ENCODE measurements around the gene NAV3.

NAV3 gene

DNA sequence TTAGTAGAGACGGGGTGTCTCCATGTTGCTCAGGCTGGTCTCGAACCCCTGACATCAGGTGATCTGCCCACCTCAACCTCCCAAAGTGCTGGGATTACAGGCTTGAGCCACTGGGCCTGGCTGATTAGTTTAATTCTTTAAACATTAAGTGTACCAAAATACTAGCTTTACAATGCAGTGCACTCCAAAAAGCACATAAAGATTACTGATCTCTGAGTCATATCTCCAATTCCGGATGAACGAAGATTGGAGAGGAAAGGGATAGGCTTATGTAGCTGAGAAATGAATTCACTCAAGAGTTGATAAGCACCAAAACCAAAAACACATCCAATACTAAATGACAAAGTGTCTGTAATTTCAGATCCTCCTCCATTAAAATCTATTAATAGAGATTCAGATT, 15.1 kb downstream of the NAV3 start:
- Histone ChIP-seq H3K27ac (no peak overlapping the region), H3K36me3 (no peaks in the 10 kb centered on the region), H3K4me3 (ENCODE audit: low read depth, low read length) (no peak overlapping the region), H3K27me3 (ENCODE audit: insufficient read depth, low read depth, severe bottlenecking) (no peaks in the 10 kb centered on the region), H3K9me3 (ENCODE audit: severe bottlenecking) (no peaks in the 10 kb centered on the region)
- DNase-seq: no peak
- TF ChIP-seq, protein P1, sequence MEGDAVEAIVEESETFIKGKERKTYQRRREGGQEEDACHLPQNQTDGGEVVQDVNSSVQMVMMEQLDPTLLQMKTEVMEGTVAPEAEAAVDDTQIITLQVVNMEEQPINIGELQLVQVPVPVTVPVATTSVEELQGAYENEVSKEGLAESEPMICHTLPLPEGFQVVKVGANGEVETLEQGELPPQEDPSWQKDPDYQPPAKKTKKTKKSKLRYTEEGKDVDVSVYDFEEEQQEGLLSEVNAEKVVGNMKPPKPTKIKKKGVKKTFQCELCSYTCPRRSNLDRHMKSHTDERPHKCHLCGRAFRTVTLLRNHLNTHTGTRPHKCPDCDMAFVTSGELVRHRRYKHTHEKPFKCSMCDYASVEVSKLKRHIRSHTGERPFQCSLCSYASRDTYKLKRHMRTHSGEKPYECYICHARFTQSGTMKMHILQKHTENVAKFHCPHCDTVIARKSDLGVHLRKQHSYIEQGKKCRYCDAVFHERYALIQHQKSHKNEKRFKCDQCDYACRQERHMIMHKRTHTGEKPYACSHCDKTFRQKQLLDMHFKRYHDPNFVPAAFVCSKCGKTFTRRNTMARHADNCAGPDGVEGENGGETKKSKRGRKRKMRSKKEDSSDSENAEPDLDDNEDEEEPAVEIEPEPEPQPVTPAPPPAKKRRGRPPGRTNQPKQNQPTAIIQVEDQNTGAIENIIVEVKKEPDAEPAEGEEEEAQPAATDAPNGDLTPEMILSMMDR (IDR thresholded peaks at IDR 0.05; ENCODE audit: low read depth, low read length): no peak

DNA sequence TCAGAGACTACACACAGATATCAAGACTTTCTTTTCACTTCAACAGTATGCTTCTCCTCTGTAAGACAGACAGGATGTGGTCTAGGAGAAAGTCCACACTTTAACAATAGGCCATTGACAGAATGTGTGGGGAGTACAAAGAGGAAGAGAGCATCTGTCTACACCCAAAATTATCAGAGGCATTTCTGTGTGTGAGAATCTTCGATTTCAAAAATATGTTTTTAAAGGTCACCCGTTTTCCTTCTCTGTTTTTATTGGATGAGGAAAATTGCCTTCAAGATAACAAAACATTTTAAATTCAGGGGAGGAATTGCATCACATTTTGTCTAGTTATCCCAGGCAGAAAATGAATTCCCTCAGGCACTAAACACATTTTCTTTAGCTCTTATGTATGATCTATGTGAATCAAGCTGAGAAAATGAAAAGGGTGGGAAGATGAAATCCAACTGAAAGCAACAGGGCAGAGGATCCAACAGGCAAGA, 16.4 kb downstream of the NAV3 start:
- H3K27ac ChIP-seq: no peak overlapping the region
- no peaks in the 10 kb centered on the region for H3K27me3 ChIP-seq (ENCODE audit: insufficient read depth, low read depth, severe bottlenecking)
- no peak overlapping the region for H3K4me3 ChIP-seq (ENCODE audit: low read depth, low read length)
- no peak for DNase-seq
- no peaks in the 10 kb centered on the region for H3K36me3 ChIP-seq
- no peaks in the 10 kb centered on the region for H3K9me3 ChIP-seq (ENCODE audit: severe bottlenecking)
- TF ChIP-seq, protein P1 (IDR thresholded peaks at IDR 0.05; ENCODE audit: low read depth, low read length): no peak

DNA sequence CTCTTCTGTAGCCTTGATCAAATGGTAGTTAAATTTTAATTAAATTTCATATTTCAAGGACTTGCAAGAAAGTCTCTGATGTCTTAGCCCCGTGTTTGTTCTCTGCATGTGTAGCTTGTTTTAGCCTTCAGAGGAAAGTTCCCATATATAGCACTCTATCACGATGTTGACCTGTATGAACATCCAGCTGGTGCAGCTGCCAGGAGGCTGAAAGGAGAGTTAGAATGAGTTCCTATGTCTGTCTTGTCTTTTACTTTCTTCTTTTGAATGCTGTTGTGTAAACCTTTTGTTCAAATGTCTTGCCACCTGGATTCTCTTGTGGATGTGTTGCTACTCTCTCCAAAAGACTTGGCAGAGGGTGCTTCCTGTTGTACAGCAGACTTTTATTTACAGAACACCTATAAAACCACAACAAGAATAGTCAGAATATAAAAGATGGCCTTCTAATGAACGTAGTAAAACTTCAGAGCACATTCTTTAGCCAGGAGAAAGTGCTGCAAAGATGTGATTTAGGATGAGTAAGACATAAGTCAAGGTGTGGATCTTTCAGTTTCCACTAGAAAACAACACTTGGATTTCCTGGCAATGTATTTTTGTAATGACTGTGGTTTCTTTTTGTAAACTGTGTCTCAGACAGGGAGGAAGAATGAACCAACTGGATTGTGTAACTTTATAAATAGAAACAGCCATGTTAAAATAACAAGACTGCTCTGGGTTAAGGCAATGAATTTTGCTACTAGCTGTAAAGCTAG, 17.2 kb downstream of the NAV3 start:
- H3K9me3 ChIP-seq (ENCODE audit: severe bottlenecking): no peaks in the 10 kb centered on the region
- no peaks in the 10 kb centered on the region for H3K36me3 ChIP-seq
- H3K27me3 ChIP-seq (ENCODE audit: insufficient read depth, low read depth, severe bottlenecking): no peaks in the 10 kb centered on the region
- TF ChIP-seq, protein P1 (IDR thresholded peaks at IDR 0.05; ENCODE audit: low read depth, low read length): no peak
- no peak overlapping the region for H3K4me3 ChIP-seq (ENCODE audit: low read depth, low read length)
- H3K27ac ChIP-seq: no peak overlapping the region
- DNase-seq: no peak

DNA sequence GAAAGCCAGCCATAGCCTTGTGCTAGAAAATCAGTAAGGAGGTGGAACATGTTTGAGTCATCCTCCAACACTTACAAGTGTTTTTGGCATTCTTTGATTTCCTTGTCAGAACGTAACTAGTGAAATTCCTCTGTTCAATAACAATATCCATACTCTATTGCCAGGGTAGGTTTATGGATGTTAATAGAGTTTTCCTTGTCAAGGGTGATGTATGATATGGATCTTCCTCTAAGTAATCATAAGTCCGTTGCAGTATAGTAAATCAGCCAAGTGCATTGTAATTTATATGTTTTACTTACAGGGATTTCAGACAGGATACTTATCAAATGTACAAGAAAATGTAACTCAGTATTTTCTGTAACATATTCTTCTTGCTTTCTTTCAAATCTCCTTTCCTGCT, 19.4 kb downstream of the NAV3 start:
- Histone ChIP-seq H3K36me3 (no peaks in the 10 kb centered on the region), H3K27me3 (ENCODE audit: insufficient read depth, low read depth, severe bottlenecking) (no peaks in the 10 kb centered on the region), H3K4me3 (ENCODE audit: low read depth, low read length) (no peak overlapping the region), H3K27ac (no peak overlapping the region), H3K9me3 (ENCODE audit: severe bottlenecking) (no peaks in the 10 kb centered on the region)
- no peak for DNase-seq
- TF ChIP-seq, protein P1 (IDR thresholded peaks at IDR 0.05; ENCODE audit: low read depth, low read length): no peak

DNA sequence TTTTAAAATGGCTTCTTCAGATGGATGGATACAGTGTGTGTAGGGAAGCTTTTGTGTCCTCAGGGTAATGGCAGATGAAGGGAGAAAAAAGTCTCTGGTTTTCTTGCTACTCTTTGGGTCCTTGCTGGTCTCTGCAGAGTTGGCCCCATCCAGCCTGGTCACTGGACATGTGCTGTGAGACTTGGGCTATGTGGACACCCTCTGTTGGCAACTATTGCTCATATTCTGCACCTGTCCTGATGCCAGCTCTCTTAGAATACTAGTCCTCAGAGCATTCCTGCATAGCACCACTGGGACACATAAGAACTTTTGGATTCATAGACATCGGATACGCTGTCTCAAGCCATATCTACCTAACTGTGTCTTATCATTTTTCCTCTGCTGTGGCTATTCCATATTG, 20.0 kb downstream of the NAV3 start:
- DNase-seq: no peak
- Histone ChIP-seq H3K36me3 (no peaks in the 10 kb centered on the region), H3K9me3 (ENCODE audit: severe bottlenecking) (no peaks in the 10 kb centered on the region), H3K4me3 (ENCODE audit: low read depth, low read length) (no peak overlapping the region), H3K27ac (no peak overlapping the region), H3K27me3 (ENCODE audit: insufficient read depth, low read depth, severe bottlenecking) (no peaks in the 10 kb centered on the region)
- TF ChIP-seq, protein P1 (IDR thresholded peaks at IDR 0.05; ENCODE audit: low read depth, low read length): no peak

DNA sequence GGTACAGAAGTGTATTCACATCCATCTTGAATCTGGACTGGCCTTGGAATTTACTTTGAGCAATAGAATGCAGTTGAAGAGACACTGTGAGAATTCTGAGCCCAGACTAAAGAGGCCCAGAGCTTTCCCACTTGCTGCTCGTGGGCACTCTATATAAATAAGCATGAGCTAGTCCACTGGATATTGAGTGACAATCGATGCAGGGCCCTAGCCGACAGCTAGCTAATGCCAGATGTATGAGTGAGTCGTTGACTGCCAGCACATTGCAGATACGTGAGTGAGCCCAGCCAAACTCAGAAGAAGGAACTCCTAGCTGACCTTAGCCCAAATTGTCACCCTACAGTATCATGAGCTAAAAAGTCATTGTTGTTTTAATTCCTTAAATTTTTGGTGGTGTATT, 24.9 kb downstream of the NAV3 start:
- Histone ChIP-seq H3K9me3 (ENCODE audit: severe bottlenecking) (no peaks in the 10 kb centered on the region), H3K27ac (no peak overlapping the region), H3K27me3 (ENCODE audit: insufficient read depth, low read depth, severe bottlenecking) (no peaks in the 10 kb centered on the region), H3K4me3 (ENCODE audit: low read depth, low read length) (no peak overlapping the region), H3K36me3 (no peaks in the 10 kb centered on the region)
- no peak for DNase-seq
- TF ChIP-seq, protein P1 (IDR thresholded peaks at IDR 0.05; ENCODE audit: low read depth, low read length): no peak
